ENCODE measurements around the gene NRN1.
A peak's percentile ranks its signal among the peaks of the same experiment; 100 is the strongest.
"Not testable (repeated sequence)": the region's sequence is repeated elsewhere in the genome, so short reads cannot be mapped to it uniquely, and the experiment has no call there.

The NRN1 gene

DNA sequence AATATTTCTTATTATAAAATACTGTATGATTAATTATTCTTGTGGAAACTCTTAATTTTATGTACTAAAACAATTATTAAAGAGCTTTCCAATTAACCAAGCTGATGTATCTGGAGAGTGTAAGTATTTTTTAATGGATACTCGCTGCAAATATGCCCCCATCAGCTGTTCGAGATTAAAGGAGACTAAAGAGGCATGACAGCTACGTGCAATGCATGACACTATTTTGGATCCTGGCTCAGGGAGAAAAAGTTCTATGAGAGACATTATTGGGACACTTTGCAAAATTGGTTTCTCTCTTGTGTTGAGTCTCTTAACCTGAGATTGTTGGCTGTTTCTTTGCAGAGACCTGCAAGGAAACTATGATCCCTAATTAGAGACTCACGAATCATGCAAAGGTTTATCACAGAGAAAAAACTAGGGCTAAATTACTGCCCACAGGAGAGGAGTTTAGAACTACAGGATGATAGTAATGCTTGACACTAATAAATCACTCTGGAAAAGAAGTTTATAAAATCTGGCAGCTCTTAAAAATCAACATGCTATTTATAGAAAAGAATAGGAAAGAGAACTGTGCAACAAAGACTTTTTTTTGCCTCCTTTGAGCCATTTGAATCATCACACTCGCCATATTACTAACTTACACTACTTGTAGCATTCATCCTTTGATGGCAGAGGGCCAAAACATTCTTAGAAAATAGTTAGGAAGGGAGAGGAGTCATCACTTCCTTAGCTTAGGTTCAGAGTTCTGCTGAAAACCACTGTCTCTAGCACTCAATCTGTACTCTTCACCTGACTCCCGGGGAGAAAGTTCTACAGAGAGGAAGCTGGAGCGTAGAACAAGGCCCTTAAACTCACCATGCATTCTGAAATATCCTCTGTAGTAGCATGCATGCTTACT lies 25.3 kb downstream of the NRN1 start:
- no peak for DNase-seq

DNA sequence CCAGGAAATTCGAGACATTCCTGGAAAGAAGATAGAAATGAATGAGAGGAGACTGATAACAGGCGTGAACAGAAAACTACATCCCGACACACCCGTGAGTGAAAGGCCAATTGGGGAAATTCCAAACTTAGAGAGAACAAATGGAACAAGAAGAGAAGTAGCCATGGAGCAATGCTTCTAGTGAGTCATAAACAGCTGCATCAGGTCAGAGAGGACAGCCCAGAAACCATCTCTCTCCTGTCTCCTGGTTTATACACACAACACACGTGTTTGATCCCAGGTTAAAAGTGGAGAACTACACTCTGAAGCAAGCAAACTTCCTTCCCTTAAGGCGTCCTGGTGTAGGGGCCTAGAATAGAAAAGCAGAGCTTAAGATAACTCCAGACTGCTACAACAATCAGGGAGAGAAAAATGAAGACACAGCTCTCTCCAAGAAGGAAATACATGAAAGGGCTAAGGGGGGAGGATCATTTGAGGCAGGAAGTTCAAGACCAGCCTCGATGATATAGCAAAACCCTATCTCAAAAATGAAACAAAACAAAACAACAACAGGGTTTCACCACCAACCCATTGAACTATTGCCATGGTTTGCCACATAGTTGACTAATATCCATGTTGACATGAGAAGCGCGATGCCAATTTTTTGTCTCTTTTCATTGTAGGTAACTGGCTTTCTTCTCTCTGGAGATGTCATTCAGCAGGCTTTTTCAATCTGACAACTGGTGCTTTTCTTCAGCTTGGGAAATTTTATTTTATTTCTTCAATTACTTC lies 26.9 kb downstream of the NRN1 start:
- DNase-seq: no peak

- no peak for DNase-seq
Measured at GRCh38 chr6:5976811-5977210, 29.9 kb downstream of the NRN1 start.

DNA sequence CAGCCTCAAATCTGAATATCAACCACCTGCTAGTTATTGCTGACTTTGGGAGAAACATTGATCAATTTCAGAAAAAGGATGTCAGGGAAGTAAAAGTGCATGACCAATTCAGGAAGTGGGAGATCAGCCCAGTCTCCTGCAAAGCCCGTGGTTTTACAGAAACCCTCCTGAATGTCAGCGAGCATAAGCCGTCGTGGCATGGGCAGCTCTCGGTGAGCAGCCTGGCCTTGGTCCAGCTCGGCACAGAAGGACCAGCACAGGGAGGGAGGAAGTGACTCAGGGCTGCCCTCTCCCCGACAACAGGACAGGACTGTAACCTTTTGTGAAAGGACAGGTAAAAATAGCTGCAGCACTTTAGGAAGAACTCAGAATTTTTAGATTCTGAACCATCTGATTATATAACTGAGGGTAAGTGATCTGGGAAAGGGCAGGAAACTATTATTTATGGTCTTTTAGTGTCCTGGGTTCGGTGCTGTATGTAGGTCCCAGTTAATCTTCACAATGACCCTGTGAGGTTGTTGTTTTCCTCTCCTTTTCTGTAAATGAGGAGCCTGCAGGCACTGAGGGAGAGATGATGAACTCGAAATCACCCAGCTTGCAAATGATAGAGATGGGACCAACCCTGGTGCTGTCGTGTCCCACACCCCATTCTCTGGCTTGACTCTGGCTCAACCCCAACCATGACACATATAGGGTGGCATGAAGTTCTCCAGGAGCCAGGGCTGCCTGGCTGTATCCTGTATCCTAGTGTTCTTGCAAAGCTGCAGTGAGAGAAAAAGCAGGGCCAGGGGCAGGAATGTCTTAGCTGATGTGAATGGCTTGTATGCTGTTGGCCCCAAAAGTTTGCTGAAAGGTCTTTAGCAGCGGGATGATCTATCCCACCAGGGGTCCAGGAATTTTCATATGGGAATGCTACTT lies 37.6 kb downstream of the NRN1 start:
- no peak for DNase-seq

- DNase-seq: not testable (repeated sequence)
Measured at GRCh38 chr6:5968036-5968435, 38.7 kb downstream of the NRN1 start.

DNA sequence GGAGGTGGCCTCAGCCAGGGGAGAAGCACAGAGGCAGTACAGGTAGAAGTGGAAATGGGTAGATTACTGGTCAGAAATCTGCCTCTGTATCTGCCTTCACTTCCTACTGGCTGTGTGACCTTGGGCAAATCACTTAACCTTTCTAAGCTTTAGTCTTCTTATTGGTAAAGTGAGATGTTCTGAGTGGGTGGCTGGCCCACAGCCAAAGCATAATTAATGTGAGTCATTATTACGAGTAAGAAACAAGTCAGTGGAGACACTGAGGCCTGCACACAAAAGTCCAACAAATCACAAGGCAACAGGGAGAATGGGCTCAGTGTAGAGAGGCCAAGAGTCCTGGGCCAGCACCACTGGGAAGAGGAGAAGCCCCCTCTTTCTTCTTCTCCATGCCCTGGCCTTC lies 39.1 kb downstream of the NRN1 start:
- no peak for DNase-seq

DNA sequence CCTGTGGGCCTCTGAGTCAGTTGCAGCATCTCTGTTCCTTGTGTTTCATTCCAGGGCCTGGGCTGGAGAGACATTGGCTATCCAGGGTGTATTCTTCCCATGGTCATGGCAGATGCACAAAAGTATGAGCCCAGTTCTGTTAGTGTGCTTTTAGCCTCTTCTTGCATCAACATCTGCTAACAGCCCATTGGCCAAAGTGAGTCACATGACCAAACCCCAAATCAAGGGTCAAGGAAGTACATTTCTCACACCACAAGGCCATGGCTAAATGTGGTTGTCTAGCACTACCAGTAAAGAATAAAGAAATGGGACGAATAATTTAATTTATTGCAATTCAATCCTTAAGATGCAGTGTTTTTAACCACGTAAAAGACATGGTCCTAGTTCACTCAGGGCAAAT lies 43.9 kb downstream of the NRN1 start:
- DNase-seq: no peak

DNA sequence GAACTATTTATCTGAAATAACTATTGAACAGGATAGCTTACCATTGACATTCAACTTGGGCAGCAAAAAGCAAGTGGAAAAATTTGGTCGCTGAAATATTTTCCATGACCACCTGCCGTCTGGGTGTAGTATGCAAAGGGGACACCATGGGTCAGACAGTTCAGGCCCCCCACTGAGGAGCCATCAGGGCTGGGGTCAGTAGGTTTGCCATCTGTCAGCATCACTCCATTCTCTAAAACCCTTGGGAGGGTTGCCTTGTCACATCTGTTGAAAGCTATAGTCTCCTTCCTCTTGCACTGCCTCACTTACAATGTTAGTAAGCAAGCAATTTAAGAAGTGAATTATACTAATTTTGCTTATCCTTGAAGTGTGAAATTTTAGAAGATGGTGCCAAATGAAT lies 44.9 kb downstream of the NRN1 start:
- no peak for DNase-seq

- DNase-seq: no peak
Measured at GRCh38 chr6:5960456-5960855, 46.3 kb downstream of the NRN1 start.

DNA sequence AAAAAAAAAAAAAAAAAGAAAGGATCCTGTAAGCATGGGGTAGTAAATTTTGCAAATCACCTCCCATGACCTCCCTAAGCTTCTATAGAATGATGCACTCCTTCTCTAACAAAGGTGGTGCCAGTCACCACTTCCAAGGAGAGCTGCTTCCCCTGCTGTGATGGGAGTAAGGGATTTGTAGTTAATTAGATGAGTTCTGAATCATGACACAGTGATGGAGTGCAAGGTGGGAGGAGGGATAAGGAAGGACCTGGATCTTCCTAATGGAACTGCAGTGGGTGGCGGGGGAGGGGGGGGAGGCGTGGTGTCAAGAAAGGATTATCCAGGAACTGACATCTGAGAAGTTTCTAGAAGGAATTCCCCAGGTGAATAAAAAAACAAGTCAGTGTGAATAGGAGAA lies 47.8 kb downstream of the NRN1 start:
- DNase-seq: no peak

- DNase-seq: no peak
Measured at GRCh38 chr6:5956939-5957338, 49.8 kb downstream of the NRN1 start.

DNA sequence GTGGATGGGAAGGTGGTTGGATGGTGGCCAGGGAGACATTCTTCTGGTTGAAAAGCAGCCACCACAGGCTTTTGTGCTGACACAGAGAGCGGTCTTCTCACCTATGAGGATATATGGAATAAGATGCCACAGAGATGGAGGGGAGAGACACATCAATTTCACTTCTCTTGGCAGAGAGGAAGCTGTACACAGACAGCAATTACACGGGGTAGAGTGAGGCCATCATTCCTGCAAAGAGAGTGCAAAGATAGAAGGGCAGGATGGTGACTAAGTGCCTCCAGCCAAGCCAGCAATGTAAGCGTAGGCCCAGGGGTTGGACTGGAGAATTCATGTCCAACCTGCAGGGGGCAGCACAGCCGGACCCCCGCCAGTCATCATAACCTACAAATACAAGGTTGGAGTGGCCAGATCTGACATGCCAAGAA lies 56.4 kb downstream of the NRN1 start:
- DNase-seq: peak; percentile 59

Data from stimulated activated CD8-positive, alpha-beta memory T cell treated with anti-CD3 and anti-CD28 coated beads, Interleukin-4, amount 100 ng/mL, for 48 hours (primary cell).